ENCODE results near the gene NPSR1.
A peak's percentile ranks its signal among the peaks of the same experiment; 100 is the strongest.

NPSR1 gene

GRCh38 chr7:34720289-34720688, 62.3 kb downstream of the NPSR1 start:
- DNase-seq (ENCODE audit: low read depth, low spot score), result no peak

GRCh38 chr7:34723338-34723737, 65.3 kb downstream of the NPSR1 start:
- DNase-seq (ENCODE audit: low read depth, low spot score), result no peak

- DNase-seq (ENCODE audit: low read depth, low spot score), result no peak
Measured at GRCh38 chr7:34723866-34724490, 66.0 kb downstream of the NPSR1 start.

- no peak for DNase-seq (ENCODE audit: low read depth, low spot score)
Measured at GRCh38 chr7:34726221-34726620, 68.2 kb downstream of the NPSR1 start.

- peak; percentile 17 for DNase-seq (ENCODE audit: low read depth, low spot score)
Measured at GRCh38 chr7:34727464-34727995, 69.5 kb downstream of the NPSR1 start.

- no peak for DNase-seq (ENCODE audit: low read depth, low spot score)
Measured at GRCh38 chr7:34728156-34728555, 70.1 kb downstream of the NPSR1 start.

GRCh38 chr7:34734771-34735170, 76.8 kb downstream of the NPSR1 start:
- DNase-seq (ENCODE audit: low read depth, low spot score), result no peak

GRCh38 chr7:34735526-34735925, 77.5 kb downstream of the NPSR1 start:
- no peak for DNase-seq (ENCODE audit: low read depth, low spot score)

- DNase-seq (ENCODE audit: low read depth, low spot score), result no peak
Measured at GRCh38 chr7:34739651-34740300, 81.8 kb downstream of the NPSR1 start.

GRCh38 chr7:34740840-34741239, 82.8 kb downstream of the NPSR1 start:
- no peak for DNase-seq (ENCODE audit: low read depth, low spot score)

GRCh38 chr7:34747176-34747781, 89.3 kb downstream of the NPSR1 start:
- peak; percentile 5 for DNase-seq (ENCODE audit: low read depth, low spot score)

GRCh38 chr7:34747867-34748727, 90.1 kb downstream of the NPSR1 start:
- peak; percentile 96 for DNase-seq (ENCODE audit: low read depth, low spot score)

GRCh38 chr7:34748728-34749089, 90.7 kb downstream of the NPSR1 start:
- no peak for DNase-seq (ENCODE audit: low read depth, low spot score)

- no peak for DNase-seq (ENCODE audit: low read depth, low spot score)
Measured at GRCh38 chr7:34749446-34749845, 91.4 kb downstream of the NPSR1 start.

GRCh38 chr7:34750209-34750608, 92.2 kb downstream of the NPSR1 start:
- DNase-seq (ENCODE audit: low read depth, low spot score), result no peak

- no peak for DNase-seq (ENCODE audit: low read depth, low spot score)
Measured at GRCh38 chr7:34750636-34751035, 92.6 kb downstream of the NPSR1 start.

GRCh38 chr7:34751725-34752643, 94.0 kb downstream of the NPSR1 start:
- DNase-seq (ENCODE audit: low read depth, low spot score), result no peak

- DNase-seq (ENCODE audit: low read depth, low spot score), result no peak
Measured at GRCh38 chr7:34752929-34753328, 94.9 kb downstream of the NPSR1 start.

- DNase-seq (ENCODE audit: low read depth, low spot score), result peak; percentile 10
Measured at GRCh38 chr7:34755008-34755407, 97.0 kb downstream of the NPSR1 start.

- DNase-seq (ENCODE audit: low read depth, low spot score), result peak; percentile 48
Measured at GRCh38 chr7:34756025-34756437, 98.0 kb downstream of the NPSR1 start.

- DNase-seq (ENCODE audit: low read depth, low spot score), result no peak
Measured at GRCh38 chr7:34756691-34757090, 98.7 kb downstream of the NPSR1 start.
